ENCODE results near the gene TOM1.

The TOM1 gene

GRCh38 chr22:35299673-35300499 lies at the start of gene TOM1:
TSS of gene TOM1 (plus strand) at chr22:35299894. CDS start at chr22:35299929, 35 bp downstream.
- DNase-seq = peak; percentile 68

GRCh38 chr22:35250156-35250555 lies 49.5 kb upstream of the TOM1 start:
- DNase-seq = no peak

GRCh38 chr22:35253946-35254345 lies 45.7 kb upstream of the TOM1 start:
- no peak for DNase-seq

- no peak for DNase-seq
Observed at GRCh38 chr22:35257002-35257320, 42.7 kb upstream of the TOM1 start.

DNA sequence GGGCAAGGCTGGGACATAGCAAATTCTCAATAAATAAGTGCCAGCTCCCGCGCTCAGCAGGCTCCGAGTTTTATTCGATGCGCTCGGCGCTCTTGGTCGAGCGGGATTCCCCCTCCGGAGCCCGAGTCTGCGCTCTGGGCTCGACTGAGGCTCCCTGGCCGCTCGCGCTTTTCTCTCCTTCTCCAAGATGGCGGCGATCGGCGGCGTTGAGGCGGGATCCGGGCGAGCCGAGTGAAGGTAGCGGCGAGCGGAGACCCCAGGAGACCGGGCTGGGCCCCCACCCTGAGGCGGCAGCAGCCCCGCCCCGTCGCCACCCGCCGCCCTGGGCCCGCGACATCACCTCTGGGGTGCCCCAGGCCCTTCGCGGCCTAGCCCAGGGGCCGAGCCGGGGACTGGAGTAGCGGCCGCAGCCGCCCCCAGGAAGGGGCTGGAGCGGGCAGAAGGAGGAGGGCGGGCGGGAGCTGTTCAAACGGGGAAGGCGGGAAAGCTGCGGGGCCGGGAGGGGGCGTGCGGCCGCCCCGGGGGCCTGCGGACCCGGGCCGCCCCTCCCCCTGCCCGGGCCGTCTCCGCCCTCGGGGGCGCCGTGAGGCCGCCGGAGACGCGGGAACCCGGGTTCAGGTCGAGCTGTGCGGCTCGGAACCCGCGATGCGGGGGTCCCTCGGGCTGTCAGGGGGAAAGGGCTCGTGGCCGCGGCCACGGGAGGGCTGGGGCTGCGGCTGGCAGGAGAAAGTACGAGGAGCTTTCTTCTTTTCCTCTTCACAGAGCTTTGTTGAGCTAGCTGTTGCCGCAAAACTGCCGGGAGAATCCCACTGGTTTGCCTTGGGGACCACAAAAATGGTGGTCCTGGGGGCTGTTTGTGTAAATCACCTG lies 42.1 kb upstream of the TOM1 start, which contains the start of gene HMGXB4:
HMGXB4 (plus strand) TSS at position 173 of the 870 bp plus-strand sequence. CDS start 4,898 bp downstream, outside the sequence.
- DNase-seq = peak; percentile 61

DNA sequence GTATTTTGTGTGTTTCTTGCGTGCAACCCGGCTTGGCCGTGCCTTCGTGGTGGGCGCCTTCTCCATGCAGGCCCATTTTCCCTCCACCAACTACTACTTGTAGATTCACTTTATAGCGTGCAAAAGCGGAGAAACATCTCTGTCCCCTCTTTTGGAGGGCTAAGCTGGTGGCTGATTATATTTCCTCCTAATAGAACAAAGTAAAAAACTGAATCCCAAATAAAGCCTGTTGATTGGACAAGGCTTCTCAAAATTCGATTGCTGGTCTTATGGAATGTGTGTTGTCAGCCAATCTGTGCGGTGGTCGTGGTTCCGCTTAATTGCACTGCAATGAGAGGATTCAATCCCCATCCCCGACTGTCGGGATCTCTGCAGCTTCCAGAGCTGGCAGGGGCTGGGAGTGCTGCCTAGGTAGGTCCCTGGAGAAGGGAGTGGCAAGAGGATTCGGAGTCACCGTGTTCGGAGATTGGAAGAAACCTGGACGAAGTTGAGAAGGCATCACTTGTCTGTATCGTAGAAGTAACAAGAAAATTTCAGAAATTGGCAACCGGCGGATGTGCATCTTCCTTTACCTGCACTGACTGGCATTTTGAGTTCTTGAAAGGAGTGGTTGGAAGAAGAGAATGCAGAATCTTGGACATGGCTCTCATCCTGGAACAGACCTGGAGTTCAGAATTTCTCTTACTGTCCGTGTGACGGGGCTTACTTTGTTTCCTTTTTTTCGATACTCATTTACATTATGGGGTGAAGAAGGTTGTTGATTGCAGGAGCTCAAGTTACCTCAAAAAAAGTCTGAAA lies 41.3 kb upstream of the TOM1 start:
- no peak for DNase-seq

GRCh38 chr22:35264986-35265385 lies 34.7 kb upstream of the TOM1 start:
- no peak for DNase-seq

GRCh38 chr22:35266277-35266676 lies 33.4 kb upstream of the TOM1 start:
- no peak for DNase-seq

DNA sequence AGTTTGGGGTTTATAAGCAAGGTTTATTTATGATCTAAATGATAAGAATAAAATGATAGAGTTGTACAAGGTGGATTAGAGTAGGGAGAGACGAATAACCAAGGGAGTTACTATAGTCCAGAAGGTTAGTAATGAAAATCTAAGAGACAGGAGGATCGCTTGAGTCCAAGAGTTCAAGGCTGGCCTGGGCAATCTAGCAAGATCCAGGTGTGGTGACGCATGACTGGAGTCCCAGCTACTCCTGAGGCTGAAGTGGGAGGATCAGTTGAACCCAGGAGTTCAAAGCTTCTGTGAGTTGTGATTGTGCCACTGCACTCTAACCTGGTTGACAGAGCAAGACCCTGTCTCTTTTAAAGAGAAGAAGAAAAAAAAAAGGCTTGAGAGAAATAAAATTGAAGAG lies 30.1 kb upstream of the TOM1 start:
- no peak for DNase-seq

DNA sequence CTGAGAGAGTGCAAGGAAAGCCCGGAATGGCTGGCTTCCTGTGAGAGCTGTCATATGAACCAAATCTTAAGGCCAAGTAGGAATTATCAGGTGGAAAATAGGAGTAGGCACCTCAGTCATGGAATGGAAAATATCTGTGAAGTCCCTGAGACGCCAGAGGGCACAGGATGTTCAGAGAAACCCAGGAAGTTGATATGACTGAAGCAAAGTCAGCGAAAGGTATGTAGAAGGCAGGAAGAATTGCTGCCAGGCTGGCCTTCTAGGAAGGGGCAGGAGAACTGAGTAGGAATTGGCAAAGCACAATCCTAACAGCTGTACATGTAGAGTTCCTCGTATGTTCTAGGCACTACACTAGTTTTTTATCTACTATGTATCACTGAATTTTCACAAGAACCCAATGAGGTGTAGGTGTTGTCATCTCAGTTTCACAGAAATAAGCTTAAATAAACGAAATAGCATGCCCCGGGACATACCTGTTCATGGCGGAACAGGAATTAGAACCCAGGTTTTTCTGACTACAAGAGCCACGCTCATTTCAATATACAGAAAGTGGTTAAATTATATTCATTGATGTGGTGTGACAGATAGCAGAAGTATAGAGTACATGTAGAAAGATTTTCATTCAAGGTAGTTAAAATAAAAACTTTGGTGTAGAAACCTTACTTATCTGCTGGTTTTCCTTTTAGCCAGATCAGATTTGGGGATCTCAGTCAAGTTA lies 25.4 kb upstream of the TOM1 start:
- DNase-seq = no peak

DNA sequence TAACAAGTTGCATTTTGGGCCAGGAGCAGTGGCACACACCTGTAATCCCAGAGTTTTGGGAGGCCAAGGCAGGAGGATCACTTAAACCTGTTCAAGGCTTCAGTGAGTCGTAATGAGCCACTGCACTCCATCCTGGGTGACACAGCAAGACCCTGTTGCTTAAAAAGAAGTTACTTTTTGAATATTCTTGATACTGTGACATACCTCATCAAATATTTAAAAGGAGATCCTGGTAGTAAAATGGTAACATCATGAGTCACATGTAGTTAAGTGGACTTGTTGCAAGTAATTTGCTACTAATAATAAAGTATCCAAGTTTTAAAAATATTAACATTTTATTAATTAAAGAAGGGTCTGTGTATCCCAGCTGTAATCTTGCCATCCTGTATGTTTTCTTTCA lies 24.1 kb upstream of the TOM1 start:
- DNase-seq = no peak

- DNase-seq = no peak
Observed at GRCh38 chr22:35276019-35276418, 23.7 kb upstream of the TOM1 start.

DNA sequence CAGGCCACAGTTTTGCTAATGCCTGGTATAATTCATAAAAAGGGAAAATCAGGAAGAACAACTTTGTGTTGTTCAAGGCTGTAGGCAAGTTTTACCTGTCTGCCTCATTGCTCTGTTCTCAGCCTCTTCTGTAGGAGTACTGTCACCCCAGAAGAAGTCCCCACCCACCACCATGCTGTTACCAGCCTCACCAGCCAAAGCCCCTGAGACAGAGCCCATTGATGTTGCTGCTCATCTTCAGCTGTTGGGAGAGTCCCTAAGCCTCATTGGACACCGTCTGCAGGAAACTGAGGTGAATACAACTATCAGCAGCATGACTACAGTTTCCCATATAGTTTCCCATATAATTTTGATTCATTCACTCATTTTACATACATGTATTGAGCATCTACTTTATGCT lies 11.6 kb upstream of the TOM1 start:
- no peak for DNase-seq

DNA sequence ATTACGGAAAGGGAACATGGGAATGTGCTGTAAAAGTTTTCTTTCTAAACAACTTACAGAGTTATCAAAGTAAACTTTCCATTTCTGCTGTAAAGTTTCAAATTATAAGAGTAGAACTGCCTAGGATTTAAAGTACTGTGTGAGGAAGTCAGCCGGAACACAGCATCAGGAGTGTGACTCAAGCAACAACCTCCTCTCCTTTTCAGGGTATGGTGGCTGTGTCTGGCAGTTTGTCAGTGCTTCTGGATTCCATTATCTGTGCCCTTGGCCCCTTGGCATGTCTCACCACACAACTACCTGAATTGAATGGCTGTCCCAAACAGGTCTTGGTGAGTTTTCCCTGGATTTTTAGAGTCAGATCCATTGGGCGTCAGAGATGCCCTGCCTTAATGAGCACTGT lies 6.9 kb upstream of the TOM1 start:
- no peak for DNase-seq

DNA sequence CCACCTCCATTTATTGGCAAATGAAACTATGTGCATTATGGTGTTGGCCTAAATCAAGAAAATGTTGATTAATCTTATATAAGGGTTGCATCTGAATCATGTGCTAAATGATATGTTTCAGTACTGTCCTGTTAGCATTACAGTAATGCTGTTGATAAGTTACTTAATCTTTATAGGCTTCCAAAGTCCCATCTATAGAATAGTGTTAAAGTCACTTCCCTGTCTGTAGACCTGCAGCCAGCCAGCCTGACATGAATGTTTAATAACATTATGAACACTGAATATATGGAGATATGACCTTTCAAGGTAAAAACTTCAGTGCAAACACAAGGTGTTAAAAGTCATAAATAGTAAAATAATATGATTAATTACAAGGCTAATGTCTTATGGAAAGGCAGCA lies 3.6 kb upstream of the TOM1 start:
- no peak for DNase-seq

- DNase-seq = no peak
Observed at GRCh38 chr22:35299217-35299672, 449 bp upstream of the TOM1 start.

DNA sequence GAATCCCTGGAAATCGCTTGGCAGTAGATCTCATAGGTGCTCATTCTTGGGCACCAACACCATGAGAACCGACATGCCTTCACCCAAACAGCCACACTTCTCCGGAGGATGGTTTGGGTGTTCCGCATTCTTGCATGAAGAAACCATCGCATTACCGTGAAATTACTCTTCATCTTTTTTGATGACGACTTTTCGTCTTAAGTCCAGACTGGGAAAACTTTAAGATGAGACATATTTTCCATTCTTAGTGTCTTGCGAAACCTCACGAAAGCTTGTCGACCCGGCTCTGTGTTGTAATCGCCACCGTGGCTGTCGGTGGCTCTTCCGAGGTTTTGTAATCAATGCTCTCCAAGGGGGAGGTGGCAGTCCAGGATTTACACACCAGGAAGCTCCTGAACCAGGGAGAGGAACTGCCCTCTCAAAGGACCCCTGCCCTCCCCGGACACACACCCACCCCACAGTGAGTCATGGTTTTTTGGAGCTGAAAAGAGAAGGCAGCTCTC lies 1.7 kb downstream of the TOM1 start:
- no peak for DNase-seq

DNA sequence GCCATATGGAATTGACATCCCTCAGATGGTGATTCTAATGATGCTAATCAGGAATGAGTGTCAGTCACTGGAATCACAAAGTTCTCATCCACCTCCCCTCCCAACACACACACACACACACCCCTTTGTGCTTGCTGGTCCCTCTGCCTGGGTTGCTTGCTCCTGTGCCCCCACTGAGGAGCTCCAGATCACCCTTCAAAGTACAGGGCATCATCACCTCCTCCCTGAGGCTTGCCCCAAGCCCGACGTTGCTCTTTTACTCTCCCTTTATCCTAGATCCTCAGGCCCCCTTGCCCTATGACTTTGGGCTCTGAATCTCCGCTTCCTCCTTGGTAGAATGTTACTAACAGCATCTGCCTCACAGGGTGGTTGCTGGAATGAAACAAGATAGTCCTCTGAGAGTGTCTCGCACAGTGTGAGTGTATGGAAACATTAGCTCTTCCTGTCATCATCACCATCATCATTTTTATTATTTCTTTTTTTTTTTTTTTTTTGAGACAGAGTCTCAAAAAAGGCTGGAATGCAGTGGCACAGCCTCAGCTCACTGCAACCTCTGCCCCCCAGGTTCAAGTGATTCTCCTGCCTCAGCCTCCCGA lies 3.4 kb downstream of the TOM1 start:
- DNase-seq = no peak

GRCh38 chr22:35305525-35306070 lies 5.9 kb downstream of the TOM1 start:
- DNase-seq = no peak

DNA sequence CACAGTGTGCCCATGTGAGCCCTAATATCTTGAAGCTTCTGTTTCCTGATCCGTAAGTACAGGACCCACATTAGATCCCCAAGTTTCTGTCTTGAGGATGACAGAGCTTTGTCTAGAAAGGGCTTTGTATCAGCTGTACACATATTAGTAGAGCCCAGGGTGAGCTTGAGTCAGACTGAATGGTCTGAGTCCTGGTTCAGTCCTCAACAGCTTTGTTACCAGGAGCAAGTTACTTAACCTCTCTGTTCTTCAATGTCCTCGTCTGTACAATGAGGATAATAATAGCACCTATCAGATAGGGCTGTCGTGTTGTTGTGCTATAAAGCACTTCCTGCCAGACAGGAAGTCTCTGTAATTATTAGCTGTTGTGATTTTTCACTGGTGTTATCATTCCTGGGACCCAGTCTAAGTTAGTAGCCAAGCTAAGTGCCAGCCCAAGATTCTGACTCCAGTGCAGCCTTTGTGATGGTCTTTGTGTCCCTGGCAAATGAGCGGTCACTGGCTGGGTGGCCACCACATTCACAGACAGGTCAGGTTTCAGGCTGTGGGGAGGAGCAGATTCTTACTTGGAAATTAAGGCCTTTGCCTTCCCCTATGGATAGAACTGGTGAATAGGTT lies 6.8 kb downstream of the TOM1 start:
- no peak for DNase-seq

DNA sequence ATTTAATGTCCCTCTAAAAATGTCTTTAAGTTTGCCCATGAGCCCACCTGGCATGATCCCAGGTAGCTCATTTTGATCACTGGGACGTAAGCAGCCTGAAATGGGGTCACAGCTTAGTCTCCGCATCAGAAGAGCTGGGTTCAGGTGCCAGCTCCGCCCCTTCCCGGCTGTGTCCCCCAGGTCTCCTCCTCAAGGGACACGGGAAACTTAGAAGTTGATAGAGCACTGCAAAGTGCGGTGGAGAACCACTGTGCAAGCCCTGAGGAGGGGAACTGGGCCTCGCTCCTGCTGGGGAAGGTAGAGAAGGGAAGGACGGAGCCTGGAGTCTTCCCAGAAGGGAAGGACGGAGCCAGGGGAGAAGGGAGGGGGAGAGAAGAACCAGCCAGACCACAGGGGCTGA lies 7.7 kb downstream of the TOM1 start:
- DNase-seq = no peak
